KMS-11 (cell line): Measurements from ENCODE around the gene SLC43A3.
"Not testable (repeated sequence)": the region's sequence is repeated elsewhere in the genome, so short reads cannot be mapped to it uniquely, and the experiment has no call there.

Experiments used
- H2AFZ ChIP-seq: fragments of 200-600 bp; sonication (generic); 2 replicates; pipeline ENCODE4 v1.6.1; 2016; ENCODE audit warnings: antibody characterized with exemption, mixed run types, low read depth
- H3K27ac ChIP-seq: fragments of 200-600 bp; sonication (generic); 2 replicates; pipeline ENCODE4 v1.6.1; 2016; ENCODE audit warnings: mild to moderate bottlenecking, mixed run types
- H3K27me3 ChIP-seq: fragments of 200-600 bp; sonication (generic); 2 replicates; pipeline ENCODE4 v1.6.1; 2017; ENCODE audit warnings: mild to moderate bottlenecking, low read depth, mixed run types, moderate library complexity; ENCODE audit not compliant: insufficient read depth
- H3K36me3 ChIP-seq: fragments of 200-600 bp; sonication (generic); 2 replicates; pipeline ENCODE4 v1.6.1; 2017; ENCODE audit warnings: mild to moderate bottlenecking, mixed run types; ENCODE audit not compliant: insufficient read depth
- H3K4me1 ChIP-seq: fragments of 200-600 bp; sonication (generic); 2 replicates; pipeline ENCODE4 v1.6.1; 2016; ENCODE audit warnings: mild to moderate bottlenecking, low read depth, mixed run types; ENCODE audit not compliant: poor library complexity, severe bottlenecking
- H3K4me2 ChIP-seq: fragments of 200-600 bp; sonication (generic); 2 replicates; pipeline ENCODE4 v1.7.0; 2016; ENCODE audit warnings: mild to moderate bottlenecking, mixed run types
- H3K4me3 ChIP-seq: fragments of 200-600 bp; sonication (generic); IDR thresholded peaks from 2 replicates; pipeline ENCODE4 v1.6.1; 2017; ENCODE audit warnings: low read depth, low read length, mixed read lengths; ENCODE audit not compliant: insufficient read depth
- H3K79me2 ChIP-seq: fragments of 200-600 bp; sonication (generic); 2 replicates; pipeline ENCODE4 v1.6.1; 2016; ENCODE audit warnings: low read depth, mixed run types; ENCODE audit not compliant: insufficient read depth
- H3K9ac ChIP-seq: fragments of 200-600 bp; sonication (generic); 2 replicates; pipeline ENCODE4 v1.6.1; 2016; ENCODE audit warnings: mild to moderate bottlenecking, mixed run types
- H4K20me1 ChIP-seq: fragments of 200-600 bp; sonication (generic); 2 replicates; pipeline ENCODE4 v1.6.1; 2016; ENCODE audit warnings: mild to moderate bottlenecking, mixed run types; ENCODE audit not compliant: insufficient read depth
- CTCF ChIP-seq: fragments of 200-600 bp; sonication (generic); conservative IDR thresholded peaks from 2 replicates; pipeline ENCODE4 v1.6.1; 2017; ENCODE audit warnings: low read depth, mild to moderate bottlenecking, antibody characterized with exemption, low read length, moderate library complexity, mixed read lengths

SLC43A3 gene

GRCh38 chr11:57407010-57407920, 19.7 kb downstream of the SLC43A3 start:
- no peaks in the 10 kb centered on the region for H3K4me1 ChIP-seq
- H3K27me3 ChIP-seq = no peaks in the 10 kb centered on the region
- H2AFZ ChIP-seq = no peak overlapping the region
- H3K79me2 ChIP-seq = no peaks in the 10 kb centered on the region
- H3K9ac ChIP-seq = no peak overlapping the region
- no peak overlapping the region for H3K27ac ChIP-seq
- no peaks in the 10 kb centered on the region for H4K20me1 ChIP-seq
- H3K4me3 ChIP-seq = no peak overlapping the region
- no peak overlapping the region for H3K4me2 ChIP-seq
- no peak for TF ChIP-seq CTCF
- no peaks in the 10 kb centered on the region for H3K36me3 ChIP-seq

- H2AFZ ChIP-seq = no peak overlapping the region
- H3K27ac ChIP-seq = no peak overlapping the region
- H3K4me3 ChIP-seq = no peak overlapping the region
- no peaks in the 10 kb centered on the region for H3K36me3 ChIP-seq
- no peaks in the 10 kb centered on the region for H3K79me2 ChIP-seq
- H3K27me3 ChIP-seq = no peaks in the 10 kb centered on the region
- no peaks in the 10 kb centered on the region for H3K4me1 ChIP-seq
- TF ChIP-seq CTCF = no peak
- H3K4me2 ChIP-seq = no peak overlapping the region
- no peaks in the 10 kb centered on the region for H4K20me1 ChIP-seq
- no peak overlapping the region for H3K9ac ChIP-seq
Observed at GRCh38 chr11:57406337-57406904, 20.5 kb downstream of the SLC43A3 start.

- TF ChIP-seq CTCF = no peak
- no peaks in the 10 kb centered on the region for H4K20me1 ChIP-seq
- no peak overlapping the region for H3K27ac ChIP-seq
- no peaks in the 10 kb centered on the region for H3K36me3 ChIP-seq
- H3K79me2 ChIP-seq = no peaks in the 10 kb centered on the region
- no peak overlapping the region for H2AFZ ChIP-seq
- no peaks in the 10 kb centered on the region for H3K27me3 ChIP-seq
- H3K4me3 ChIP-seq = no peak overlapping the region
- H3K4me2 ChIP-seq = no peak overlapping the region
- no peaks in the 10 kb centered on the region for H3K4me1 ChIP-seq
- no peak overlapping the region for H3K9ac ChIP-seq
Observed at GRCh38 chr11:57405271-57405860, 21.6 kb downstream of the SLC43A3 start.

GRCh38 chr11:57403802-57404147, 23.1 kb downstream of the SLC43A3 start:
- Histone ChIP-seq H3K79me2 (no peaks in the 10 kb centered on the region), H3K27me3 (no peaks in the 10 kb centered on the region), H4K20me1 (no peaks in the 10 kb centered on the region), H3K4me2 (no peak overlapping the region), H3K36me3 (no peaks in the 10 kb centered on the region), H3K4me1 (no peaks in the 10 kb centered on the region), H3K9ac (no peak overlapping the region), H3K27ac (no peak overlapping the region), H2AFZ (no peak overlapping the region), H3K4me3 (no peak overlapping the region)
- TF ChIP-seq CTCF = no peak

GRCh38 chr11:57403003-57403801, 23.7 kb downstream of the SLC43A3 start:
- H3K79me2 ChIP-seq, H4K20me1 ChIP-seq, H3K27ac ChIP-seq, H3K9ac ChIP-seq, H3K4me2 ChIP-seq, H3K4me3 ChIP-seq, H3K36me3 ChIP-seq, H3K27me3 ChIP-seq, H2AFZ ChIP-seq, H3K4me1 ChIP-seq: not testable (repeated sequence)
